SU-DHL-6 (cell line): ENCODE data around the gene GRID1.

ENCODE experiments used
- H2AFZ ChIP-seq: fragments of 200-600 bp; sonication (generic); 2 replicates; pipeline ENCODE4 v1.6.1; 2014; ENCODE audit warnings: low read depth, mild to moderate bottlenecking, moderate library complexity, mixed read lengths, antibody characterized with exemption, low read length; ENCODE audit not compliant: severe bottlenecking
- H3F3A ChIP-seq: fragments of 200-600 bp; shearing (Covaris generic); 2 replicates; pipeline ENCODE4 v1.6.0; 2016; ENCODE audit warnings: antibody characterized with exemption, mild to moderate bottlenecking; ENCODE audit not compliant: insufficient read depth
- H3K27ac ChIP-seq: fragments of 200-600 bp; sonication (generic); 2 replicates; pipeline ENCODE4 v1.5.1; 2016; ENCODE audit warnings: low read depth, mild to moderate bottlenecking, low read length, moderate library complexity, mixed read lengths
- H3K27me3 ChIP-seq: fragments of 200-600 bp; sonication (generic), shearing (Covaris generic); 2 replicates; pipeline ENCODE4 v1.6.0; 2014; ENCODE audit warnings: mild to moderate bottlenecking, low read length
- H3K36me3 ChIP-seq: fragments of 200-600 bp; sonication (generic); 2 replicates; pipeline ENCODE4 v1.6.1; 2014; ENCODE audit warnings: mild to moderate bottlenecking, low read length, mixed read lengths
- H3K4me2 ChIP-seq: fragments of 300-600, 200-600 bp; shearing (Covaris generic), sonication (generic); 2 replicates; pipeline ENCODE4 v1.6.0; 2014; ENCODE audit warnings: low read length, low read depth, mild to moderate bottlenecking; ENCODE audit not compliant: poor library complexity, severe bottlenecking
- H3K4me3 ChIP-seq: fragments of 200-600 bp; sonication (generic); 2 replicates; pipeline ENCODE4 v1.5.1; 2014; ENCODE audit warnings: antibody characterized with exemption, low read length, mild to moderate bottlenecking, mixed read lengths; ENCODE audit not compliant: insufficient read depth, poor library complexity, severe bottlenecking
- H3K79me2 ChIP-seq: fragments of 200-600 bp; sonication (generic); 2 replicates; pipeline ENCODE4 v1.6.1; 2014; ENCODE audit warnings: mild to moderate bottlenecking, low read length, moderate library complexity; ENCODE audit not compliant: insufficient read depth
- H3K9ac ChIP-seq: fragments of 200-600 bp; sonication (generic); 2 replicates; pipeline ENCODE4 v1.7.0; 2014; ENCODE audit warnings: mild to moderate bottlenecking, low read length
- H3K9me2 ChIP-seq: fragments of 200-600 bp; sonication (generic); replicated peaks from 2 replicates; pipeline ENCODE4 v1.6.1; 2014; ENCODE audit warnings: low read length; ENCODE audit not compliant: insufficient read depth
- H3K9me3 ChIP-seq: fragments of 200-600 bp; sonication (generic); 2 replicates; pipeline ENCODE4 v1.6.1; 2014; ENCODE audit warnings: low read length, mixed read lengths; ENCODE audit not compliant: insufficient read depth
- H4K20me1 ChIP-seq: fragments of 200-600 bp; sonication (generic); 2 replicates; pipeline ENCODE4 v1.6.1; 2014; ENCODE audit warnings: low read depth, mild to moderate bottlenecking, antibody characterized with exemption, low read length, moderate library complexity, mixed read lengths
- EZH2phosphoT487 ChIP-seq: fragments of 200-600 bp; sonication (generic), shearing (Covaris generic); conservative IDR thresholded peaks from 2 replicates; pipeline ENCODE4 v1.6.1; 2018; ENCODE audit warnings: mild to moderate bottlenecking, antibody characterized with exemption, low read length, moderate library complexity, mixed read lengths
- TF ChIP-seq, protein P1 (sequence below): fragments of 200-600 bp; sonication (generic); IDR thresholded peaks from one replicate; pipeline ENCODE4 v1.5.1; 2017; ENCODE audit warnings: antibody characterized with exemption, mild to moderate bottlenecking, low read length, moderate library complexity; ENCODE audit not compliant: insufficient read depth, poor library complexity, severe bottlenecking

Gene GRID1

DNA sequence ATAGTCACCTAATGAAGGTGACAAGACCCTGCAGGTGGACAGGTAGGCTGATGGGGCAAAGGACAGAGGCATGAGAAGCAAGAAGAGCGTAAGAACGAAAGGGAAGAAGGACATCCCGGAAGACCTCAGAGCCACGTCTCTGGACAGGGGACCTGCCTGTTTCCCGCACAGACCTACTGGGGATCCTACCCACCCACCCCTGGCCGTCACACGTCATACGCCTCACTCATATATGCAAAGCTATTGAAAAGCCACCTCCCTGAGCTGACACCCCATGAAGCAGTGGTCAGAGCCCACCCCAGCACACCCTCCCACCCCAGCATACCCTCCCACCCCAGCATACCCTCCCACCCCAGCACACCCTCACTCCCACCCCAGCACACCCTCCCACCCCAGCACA, 140.6 kb downstream of the GRID1 start:
- Histone ChIP-seq H3K9me3 (no peaks in the 10 kb centered on the region), H3K27ac (no peak overlapping the region), H3F3A (no peaks in the 10 kb centered on the region), H3K36me3 (no peaks in the 10 kb centered on the region), H3K4me3 (no peak overlapping the region), H3K9ac (no peak overlapping the region), H2AFZ (no peak overlapping the region), H4K20me1 (no peaks in the 10 kb centered on the region), H3K27me3 (no peaks in the 10 kb centered on the region), H3K4me2 (no peak overlapping the region), H3K79me2 (no peaks in the 10 kb centered on the region), H3K9me2 (no peaks in the 10 kb centered on the region)
- TF ChIP-seq, protein P1, sequence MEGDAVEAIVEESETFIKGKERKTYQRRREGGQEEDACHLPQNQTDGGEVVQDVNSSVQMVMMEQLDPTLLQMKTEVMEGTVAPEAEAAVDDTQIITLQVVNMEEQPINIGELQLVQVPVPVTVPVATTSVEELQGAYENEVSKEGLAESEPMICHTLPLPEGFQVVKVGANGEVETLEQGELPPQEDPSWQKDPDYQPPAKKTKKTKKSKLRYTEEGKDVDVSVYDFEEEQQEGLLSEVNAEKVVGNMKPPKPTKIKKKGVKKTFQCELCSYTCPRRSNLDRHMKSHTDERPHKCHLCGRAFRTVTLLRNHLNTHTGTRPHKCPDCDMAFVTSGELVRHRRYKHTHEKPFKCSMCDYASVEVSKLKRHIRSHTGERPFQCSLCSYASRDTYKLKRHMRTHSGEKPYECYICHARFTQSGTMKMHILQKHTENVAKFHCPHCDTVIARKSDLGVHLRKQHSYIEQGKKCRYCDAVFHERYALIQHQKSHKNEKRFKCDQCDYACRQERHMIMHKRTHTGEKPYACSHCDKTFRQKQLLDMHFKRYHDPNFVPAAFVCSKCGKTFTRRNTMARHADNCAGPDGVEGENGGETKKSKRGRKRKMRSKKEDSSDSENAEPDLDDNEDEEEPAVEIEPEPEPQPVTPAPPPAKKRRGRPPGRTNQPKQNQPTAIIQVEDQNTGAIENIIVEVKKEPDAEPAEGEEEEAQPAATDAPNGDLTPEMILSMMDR, result no peak
- no peak for TF ChIP-seq EZH2phosphoT487

DNA sequence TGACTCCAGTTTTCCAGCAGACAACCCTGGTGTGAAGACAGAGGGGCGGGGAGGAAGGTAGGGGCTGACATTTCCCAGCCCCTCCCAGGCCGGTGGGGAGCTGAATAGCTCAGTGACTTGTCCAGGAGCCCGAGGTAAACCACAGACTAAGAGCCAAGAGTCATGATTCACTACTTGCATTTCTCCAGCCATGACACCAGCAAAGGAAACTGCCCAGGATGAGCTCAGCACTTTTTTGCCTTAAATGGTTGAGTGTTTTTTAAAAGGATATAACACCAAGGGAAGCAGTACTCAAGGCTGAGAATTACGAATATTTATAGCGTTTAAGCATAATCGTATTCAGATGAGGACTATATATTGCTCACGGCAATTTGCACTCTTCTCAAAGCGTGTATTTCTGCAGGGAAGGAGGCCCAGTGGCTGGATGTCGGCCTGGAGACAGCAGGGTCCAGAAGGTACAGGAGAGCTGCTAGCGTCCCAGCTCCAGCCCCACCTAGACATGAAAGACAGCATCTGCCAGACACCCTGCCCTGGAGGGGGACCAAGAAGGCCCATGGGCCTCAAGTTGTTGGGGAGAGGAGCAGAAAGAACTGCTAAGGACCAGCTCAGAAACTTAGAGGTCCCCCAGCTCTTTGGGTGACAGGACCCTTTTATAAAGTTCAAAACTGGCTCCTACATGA, 141.4 kb downstream of the GRID1 start:
- Histone ChIP-seq H3K4me3 (no peak overlapping the region), H2AFZ (no peak overlapping the region), H3K79me2 (no peaks in the 10 kb centered on the region), H3K36me3 (no peaks in the 10 kb centered on the region), H3K4me2 (no peak overlapping the region), H4K20me1 (no peaks in the 10 kb centered on the region), H3K27ac (no peak overlapping the region), H3F3A (no peaks in the 10 kb centered on the region), H3K9me2 (no peaks in the 10 kb centered on the region), H3K27me3 (no peaks in the 10 kb centered on the region), H3K9ac (no peak overlapping the region), H3K9me3 (no peaks in the 10 kb centered on the region)
- no peak for TF ChIP-seq EZH2phosphoT487
- TF ChIP-seq, protein P1, result no peak

DNA sequence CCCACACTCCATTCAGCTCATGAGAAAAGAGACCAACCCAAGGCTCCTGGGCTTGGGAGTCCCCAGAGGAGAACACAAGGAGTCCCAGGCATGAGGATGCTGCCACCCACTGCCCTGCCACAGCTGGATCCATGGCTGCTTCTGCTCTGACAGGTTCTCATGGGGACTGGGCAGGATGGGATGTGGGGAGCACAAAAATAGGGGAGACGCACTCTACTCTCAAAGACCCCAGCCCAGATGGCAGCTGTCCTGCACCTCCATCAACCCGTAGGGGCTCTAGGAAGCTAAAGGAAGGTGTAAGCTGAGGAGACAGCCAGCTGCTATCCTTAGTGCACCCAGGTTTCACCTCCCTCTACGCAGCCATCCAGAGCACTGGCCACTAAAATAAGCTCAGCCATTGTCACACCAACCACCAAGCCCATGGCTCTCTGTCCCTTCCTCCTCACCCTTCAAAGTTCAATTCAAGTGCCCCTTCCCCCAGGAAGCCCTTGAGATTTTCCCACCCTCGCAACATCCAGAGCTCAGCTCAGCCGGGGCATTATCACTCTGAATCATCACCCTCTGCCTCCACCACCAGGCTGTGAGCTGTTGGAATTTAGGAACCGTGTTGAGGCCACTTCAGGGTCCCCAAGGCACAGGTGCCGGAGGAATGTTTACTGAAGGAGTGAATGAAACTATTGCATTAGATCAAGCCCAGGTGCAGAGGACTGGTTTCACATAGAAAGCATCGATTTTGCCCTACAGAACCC, 142.1 kb downstream of the GRID1 start:
- Histone ChIP-seq H3K27ac (no peak overlapping the region), H3K36me3 (no peaks in the 10 kb centered on the region), H4K20me1 (no peaks in the 10 kb centered on the region), H2AFZ (no peak overlapping the region), H3K4me2 (no peak overlapping the region), H3F3A (no peaks in the 10 kb centered on the region), H3K4me3 (no peak overlapping the region), H3K27me3 (no peaks in the 10 kb centered on the region), H3K79me2 (no peaks in the 10 kb centered on the region), H3K9ac (no peak overlapping the region), H3K9me3 (no peaks in the 10 kb centered on the region), H3K9me2 (no peaks in the 10 kb centered on the region)
- TF ChIP-seq, protein P1, result no peak
- TF ChIP-seq EZH2phosphoT487, result no peak
